Thoracic aorta (tissue), 2 donors: ENCODE data around the gene CAMK1G. TPM values are rescaled to one million over a fixed set of nuclear protein-coding genes. Genes with fewer than 3 reads are reported as not detected.

Source experiments
- ATAC-seq: fragments of 150-250 bp; one replicate; pipeline ENCODE4 v1.8.0; 2017; ENCODE audit warnings: low read depth; ENCODE audit not compliant: insufficient number of reproducible peaks, low FRiP score
- DNase-seq: peaks from one replicate; pipeline ENCODE4 v3.0.0-alpha.2; 2020; ENCODE audit warnings: low spot score
- H3K27ac ChIP-seq, 2 donors: fragments of 200-600 bp; sonication (generic); 1 replicate in 1 of 2; 2 replicates in 1 of 2; pipeline ENCODE4 v1.5.1; 2016; ENCODE audit warnings: mild to moderate bottlenecking in 2 of 2, moderate library complexity in 2 of 2
- H3K27me3 ChIP-seq: fragments of 200-600 bp; sonication (generic); replicated peaks from 2 replicates; pipeline ENCODE4 v1.6.0; 2016; ENCODE audit warnings: mild to moderate bottlenecking; ENCODE audit not compliant: insufficient read depth
- H3K36me3 ChIP-seq: fragments of 200-600 bp; sonication (generic); one replicate; pipeline ENCODE4 v1.5.1; 2016
- H3K4me1 ChIP-seq, 2 donors: fragments of 200-600 bp; sonication (generic); 1 replicate in 1 of 2; 2 replicates in 1 of 2; pipeline versions ENCODE4 v1.5.1 to v1.6.0; 2016; ENCODE audit warnings: low read depth in 2 of 2, mild to moderate bottlenecking in 1 of 2; ENCODE audit not compliant: control insufficient read depth in 1 of 2
- H3K4me3 ChIP-seq: fragments of 200-600 bp; sonication (generic); 2 replicates; pipeline ENCODE4 v1.5.1; 2016; ENCODE audit warnings: mild to moderate bottlenecking
- H3K9me3 ChIP-seq: fragments of 200-600 bp; sonication (generic); 2 replicates; pipeline ENCODE4 v1.5.1; 2016
- CTCF ChIP-seq: fragments of 200-600 bp; sonication (generic); IDR thresholded peaks from one replicate; pipeline ENCODE4 v1.5.1; 2019; ENCODE audit warnings: antibody characterized with exemption
- total RNA-seq, 2 donors: library from RNA; depleted of rRNA; stranded (reverse); fragments of >200 nt; gene quantifications; one replicate each; pipeline versions ENCODE4 v1.1.0 to v1.2.3, GENCODE V29; 2016

Gene CAMK1G
- total RNA-seq, 2 donors from 2014 or later: not detected

- Histone ChIP-seq H3K27me3 (no peaks in the 10 kb centered on the region), H3K36me3 (no peaks in the 10 kb centered on the region), H3K4me1 (no peaks in the 10 kb centered on the region), H3K9me3 (no peaks in the 10 kb centered on the region), H3K4me3 (no peak overlapping the region), H3K27ac (no peak overlapping the region)
- TF ChIP-seq CTCF: no peak
- no peak for ATAC-seq
- DNase-seq: no peak
Measured at GRCh38 chr1:209589863-209590262, 6.3 kb downstream of the CAMK1G start.

GRCh38 chr1:209590405-209590804 lies 6.9 kb downstream of the CAMK1G start:
- ATAC-seq: no peak
- no peak overlapping the region for H3K27ac ChIP-seq
- H3K4me3 ChIP-seq: no peak overlapping the region
- no peaks in the 10 kb centered on the region for H3K36me3 ChIP-seq
- DNase-seq: no peak
- no peaks in the 10 kb centered on the region for H3K27me3 ChIP-seq
- TF ChIP-seq CTCF: no peak
- no peaks in the 10 kb centered on the region for H3K4me1 ChIP-seq
- H3K9me3 ChIP-seq: no peaks in the 10 kb centered on the region

GRCh38 chr1:209593747-209594146 lies 10.2 kb downstream of the CAMK1G start:
- Histone ChIP-seq H3K27ac (no peak overlapping the region), H3K4me1 (no peaks in the 10 kb centered on the region), H3K36me3 (no peaks in the 10 kb centered on the region), H3K27me3 (no peaks in the 10 kb centered on the region), H3K4me3 (no peak overlapping the region), H3K9me3 (no peaks in the 10 kb centered on the region)
- ATAC-seq: no peak
- TF ChIP-seq CTCF: no peak
- no peak for DNase-seq

GRCh38 chr1:209594440-209594839 lies 10.9 kb downstream of the CAMK1G start:
- H3K4me3 ChIP-seq: no peak overlapping the region
- no peak for ATAC-seq
- no peak for TF ChIP-seq CTCF

GRCh38 chr1:209595028-209595427 lies 11.5 kb downstream of the CAMK1G start:
- Histone ChIP-seq H3K36me3 (no peaks in the 10 kb centered on the region), H3K27me3 (no peaks in the 10 kb centered on the region), H3K4me3 (no peak overlapping the region), H3K4me1 (no peaks in the 10 kb centered on the region), H3K9me3 (no peaks in the 10 kb centered on the region), H3K27ac (no peak overlapping the region)
- no peak for TF ChIP-seq CTCF
- ATAC-seq (no peak), DNase-seq (no peak)

More at GRCh38 chr1:209594440-209594839, 10.9 kb downstream of the CAMK1G start:
- Histone ChIP-seq H3K27me3 (no peaks in the 10 kb centered on the region), H3K36me3 (no peaks in the 10 kb centered on the region), H3K27ac (no peak overlapping the region), H3K9me3 (no peaks in the 10 kb centered on the region), H3K4me1 (no peaks in the 10 kb centered on the region)
- no peak for DNase-seq
